ENCODE data around the gene CFDP1.

Gene CFDP1

DNA sequence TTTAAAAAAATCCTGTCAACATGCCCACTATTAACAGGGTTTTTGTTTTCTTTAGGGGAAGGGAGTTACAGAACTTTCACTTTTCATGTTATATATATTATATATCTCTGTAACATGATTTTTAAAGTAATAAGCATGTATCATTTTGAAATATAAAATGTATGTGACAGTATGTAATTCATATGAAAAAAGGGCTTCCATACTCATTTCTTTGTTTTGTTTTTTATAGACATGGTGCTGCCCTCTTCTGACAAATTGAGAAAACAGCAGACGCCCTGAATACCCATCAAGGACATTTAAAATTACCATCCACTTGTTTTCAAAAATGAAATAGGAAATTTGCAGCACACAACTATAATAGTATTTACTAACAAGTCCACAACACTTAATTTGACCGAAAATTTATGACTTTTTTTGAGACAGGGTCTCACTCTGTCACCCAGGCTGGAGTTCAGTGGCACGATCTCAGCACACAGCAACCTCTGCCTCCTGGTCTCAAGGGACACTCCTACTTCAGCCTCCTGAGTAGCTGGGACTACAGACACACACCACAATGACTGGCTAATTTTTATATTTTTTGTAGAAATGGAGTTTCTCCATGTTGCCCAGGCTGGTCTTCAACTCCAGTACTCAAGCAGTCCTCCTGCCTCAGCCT lies 30.4 kb downstream of the CFDP1 start:
- peak; percentile 86 for FAIRE-seq

- FAIRE-seq, result no peak
Measured at GRCh38 chr16:75402159-75402820, 31.0 kb downstream of the CFDP1 start.

- FAIRE-seq, result no peak
Measured at GRCh38 chr16:75401691-75402090, 31.6 kb downstream of the CFDP1 start.

DNA sequence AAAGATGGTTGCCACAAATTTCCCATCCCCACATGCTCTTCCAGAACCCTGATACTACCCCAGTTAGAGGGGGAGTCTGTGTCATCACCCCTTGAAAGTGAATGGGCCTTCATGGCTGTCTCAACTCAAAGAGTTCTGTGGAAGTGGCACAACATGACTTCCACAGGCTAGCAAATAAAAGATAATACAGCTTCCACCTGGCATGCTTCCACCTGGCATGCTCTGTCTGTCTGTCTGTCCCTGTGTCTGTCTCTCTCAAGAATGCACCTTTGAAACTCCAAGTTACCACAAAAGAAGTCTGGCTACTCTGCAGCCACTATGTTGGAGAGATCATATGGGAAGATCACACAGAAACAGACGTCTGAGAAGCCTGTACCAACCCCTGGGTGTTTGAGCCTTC lies 35.0 kb downstream of the CFDP1 start:
- no peak for FAIRE-seq

DNA sequence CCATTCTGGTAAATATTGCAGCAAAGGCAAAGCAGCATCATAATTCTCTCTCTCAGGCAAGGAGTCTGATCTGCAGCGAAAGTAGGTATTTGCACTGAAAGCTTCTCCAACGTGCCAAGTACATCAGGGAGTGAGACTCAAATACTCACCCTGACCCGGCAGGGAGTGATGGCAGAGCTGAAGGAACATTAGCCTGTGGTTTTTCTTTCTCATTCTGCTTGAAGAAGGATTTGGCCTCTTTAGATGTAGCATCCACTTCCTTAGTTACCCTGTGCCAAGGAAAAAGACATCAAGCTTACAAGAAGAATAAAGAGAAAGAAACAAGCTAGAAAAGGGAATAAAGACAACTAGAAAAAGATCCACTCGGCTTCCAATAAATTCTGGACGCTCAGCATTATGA lies 38.4 kb downstream of the CFDP1 start:
- no peak for FAIRE-seq

DNA sequence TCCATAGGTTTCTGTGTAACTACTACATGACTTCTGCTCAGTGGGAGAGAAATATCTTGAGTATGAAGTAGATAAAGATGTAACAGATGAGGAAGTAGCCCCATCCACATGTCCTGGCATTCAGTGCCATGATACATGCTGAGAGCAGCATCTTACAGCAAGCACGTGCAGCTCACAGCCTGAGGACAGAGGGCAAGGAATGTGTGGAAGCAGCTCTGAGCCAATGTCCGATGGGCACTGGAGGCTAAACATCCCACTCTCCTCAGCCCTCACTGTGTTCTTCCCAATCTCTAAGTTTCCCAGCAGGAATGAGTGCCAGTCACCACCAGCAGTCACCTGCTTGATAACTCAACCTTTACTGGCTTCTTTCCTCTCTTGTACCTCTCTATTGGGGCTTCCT lies 40.4 kb downstream of the CFDP1 start:
- FAIRE-seq, result no peak

DNA sequence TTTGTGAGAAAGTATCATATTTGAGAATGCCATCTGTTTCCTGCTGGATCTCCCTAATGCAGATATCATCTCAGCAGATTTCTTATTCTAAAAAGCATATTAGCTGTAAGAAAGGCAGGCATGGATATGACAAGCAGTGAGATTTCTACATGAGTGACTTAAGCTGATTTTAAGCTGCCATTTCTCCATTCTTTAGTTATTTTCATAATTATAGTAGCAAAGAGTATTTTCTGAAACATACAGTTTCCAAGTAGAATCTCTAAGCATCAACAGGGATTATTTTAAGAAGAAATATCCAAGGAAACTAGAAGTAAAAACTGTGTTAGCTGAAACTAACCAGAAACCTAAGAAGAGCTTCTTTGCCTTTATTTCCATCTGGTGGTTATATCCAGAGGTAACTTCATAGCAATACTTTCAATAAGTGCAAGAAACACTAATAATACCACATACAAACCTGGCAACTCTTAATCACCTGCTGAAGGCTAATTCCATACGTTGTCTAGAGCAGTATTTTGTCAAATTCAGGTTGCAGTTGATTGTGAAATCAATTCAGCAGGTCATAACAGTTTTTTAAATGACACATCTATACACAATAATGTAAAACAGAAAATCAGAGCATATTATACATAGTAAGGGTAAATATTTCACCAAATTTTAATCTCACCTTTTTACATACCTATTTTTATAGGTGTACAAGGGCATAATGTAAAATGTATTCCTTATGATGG lies 42.2 kb downstream of the CFDP1 start:
- FAIRE-seq, result no peak

DNA sequence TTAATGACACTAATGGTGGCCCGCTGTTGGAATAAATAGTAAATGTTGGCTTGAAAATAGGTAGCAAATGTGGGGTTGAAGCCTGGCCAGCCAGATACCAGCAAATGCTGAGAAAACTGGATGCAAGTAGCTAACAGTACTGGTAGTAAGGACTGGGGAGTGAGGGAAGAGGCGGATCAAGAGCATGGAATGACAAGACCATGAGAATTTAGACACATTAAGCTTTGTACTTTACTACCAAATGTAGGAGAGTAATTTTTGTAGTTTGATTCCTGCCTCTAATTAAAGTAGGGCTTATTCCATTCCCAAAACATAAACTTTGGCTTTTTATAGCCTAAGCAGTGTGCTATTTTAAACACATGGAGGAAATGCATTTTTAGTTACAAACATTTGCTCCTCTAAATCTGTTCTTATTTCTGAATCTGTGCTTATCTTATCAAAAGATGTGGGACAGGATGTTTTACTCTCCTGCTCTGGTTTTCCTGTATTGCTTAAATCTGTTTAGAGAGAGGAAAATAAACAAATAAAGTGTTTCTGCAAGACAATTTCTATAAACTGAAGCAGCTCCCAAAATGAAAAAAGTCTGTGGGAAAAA lies 44.1 kb downstream of the CFDP1 start:
- no peak for FAIRE-seq

- no peak for FAIRE-seq
Measured at GRCh38 chr16:75387951-75388350, 45.4 kb downstream of the CFDP1 start.

GRCh38 chr16:75385507-75386152 lies 47.7 kb downstream of the CFDP1 start:
- FAIRE-seq, result peak; percentile 94

DNA sequence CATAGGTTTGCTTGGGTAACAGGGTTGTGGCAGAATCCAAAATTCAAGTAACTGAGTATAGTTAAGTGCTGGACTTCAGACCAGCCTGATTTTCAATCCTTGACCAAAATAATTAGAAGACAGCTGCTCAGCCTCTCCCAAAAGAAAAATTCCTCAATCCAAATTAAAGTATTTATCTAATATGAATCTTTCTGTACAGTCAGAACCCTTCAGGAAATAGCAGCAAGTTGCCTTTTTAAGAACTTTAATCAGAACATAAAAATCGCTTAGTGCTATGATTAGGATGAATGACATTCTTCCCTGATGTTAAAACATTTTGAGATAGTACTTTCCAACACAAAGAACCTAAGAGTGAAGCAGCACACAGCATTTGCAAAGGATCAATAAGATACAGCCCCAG lies 50.2 kb downstream of the CFDP1 start:
- no peak for FAIRE-seq

GRCh38 chr16:75382611-75383010 lies 50.7 kb downstream of the CFDP1 start:
- FAIRE-seq, result no peak

DNA sequence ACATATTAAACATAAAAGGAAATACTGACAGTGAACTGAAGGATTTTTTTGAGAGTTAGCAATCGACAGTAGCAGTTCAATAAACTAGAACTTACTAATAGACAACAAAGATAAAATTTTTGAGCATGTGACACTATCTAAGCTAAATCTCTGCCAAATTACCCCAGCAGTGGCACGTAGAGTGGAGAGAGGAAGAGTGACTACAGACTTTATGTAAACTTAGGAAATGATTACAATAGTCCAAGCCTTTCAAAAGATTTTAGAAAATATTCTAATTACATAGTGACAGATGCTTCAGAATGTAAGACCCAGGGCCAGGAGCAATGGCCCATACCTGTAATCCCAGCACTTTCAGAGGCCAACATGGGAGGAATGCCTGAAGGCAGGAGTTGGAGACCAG lies 52.4 kb downstream of the CFDP1 start:
- no peak for FAIRE-seq

- no peak for FAIRE-seq
Measured at GRCh38 chr16:75379911-75380847, 53.1 kb downstream of the CFDP1 start.

DNA sequence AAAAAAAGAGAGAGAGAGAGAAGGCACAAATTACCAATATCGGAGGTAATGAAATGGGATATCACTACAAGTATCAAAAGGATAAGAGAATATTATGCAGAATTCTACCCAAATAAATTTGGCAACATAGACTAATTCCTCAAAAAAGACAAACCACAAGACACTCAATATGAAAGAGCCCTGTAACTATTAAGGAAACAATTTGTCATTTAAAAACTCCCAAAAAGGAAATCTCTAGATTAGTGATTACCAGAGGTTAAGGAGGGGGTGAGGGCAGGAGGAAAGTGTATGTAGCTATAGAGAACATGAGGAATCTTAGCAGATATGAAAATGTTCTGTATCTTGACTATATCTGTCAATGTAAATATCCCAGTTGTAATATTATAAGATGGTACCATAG lies 54.0 kb downstream of the CFDP1 start:
- FAIRE-seq, result no peak

DNA sequence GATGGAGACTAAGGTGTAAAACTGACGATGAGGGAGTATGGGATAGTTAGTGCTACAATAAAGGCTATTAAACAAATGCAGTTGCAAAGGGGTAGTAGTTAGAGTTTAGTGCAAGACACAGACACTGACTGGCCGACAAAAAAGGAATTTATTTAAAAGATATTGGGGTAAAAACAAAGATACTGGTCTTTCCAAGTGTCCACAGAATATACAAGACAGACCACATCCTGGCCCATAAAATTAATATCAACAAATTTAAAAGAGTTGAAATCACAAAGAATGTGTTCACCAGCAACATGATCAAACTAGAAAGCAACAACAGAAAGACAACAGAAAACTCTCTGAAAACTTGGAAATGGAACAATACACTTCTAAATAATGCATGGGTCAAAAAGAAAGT lies 54.7 kb downstream of the CFDP1 start:
- FAIRE-seq, result no peak

DNA sequence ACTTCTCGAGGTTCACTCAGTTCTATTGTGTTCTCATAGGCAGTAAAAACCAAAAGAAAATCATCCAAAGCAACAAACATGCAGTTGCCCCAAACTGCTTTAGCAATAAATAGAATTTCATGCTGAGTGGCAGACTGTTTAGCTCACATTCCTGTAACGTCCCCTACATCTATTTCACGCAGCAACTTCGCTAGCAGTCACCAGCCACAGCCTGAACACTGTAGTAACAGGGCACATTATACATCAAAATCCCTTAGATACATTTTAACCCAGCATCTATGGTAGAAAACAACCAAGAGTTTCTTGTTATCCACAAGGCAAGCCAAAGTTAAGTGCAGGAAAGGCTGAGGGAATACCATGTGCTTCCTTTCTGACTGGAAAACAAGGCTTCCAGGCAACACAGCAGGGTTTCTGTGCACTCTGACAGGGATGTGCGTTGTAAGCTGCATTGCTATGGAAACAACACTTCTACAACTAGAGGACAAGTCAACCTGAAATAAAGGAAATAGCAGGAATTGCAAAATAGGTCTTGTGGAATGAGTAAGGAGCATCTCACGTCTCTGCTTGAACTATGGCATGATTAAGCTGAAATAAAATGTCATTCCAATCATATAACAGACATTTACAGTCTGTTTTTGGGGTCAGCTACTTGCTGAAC lies 55.4 kb downstream of the CFDP1 start:
- FAIRE-seq, result no peak

DNA sequence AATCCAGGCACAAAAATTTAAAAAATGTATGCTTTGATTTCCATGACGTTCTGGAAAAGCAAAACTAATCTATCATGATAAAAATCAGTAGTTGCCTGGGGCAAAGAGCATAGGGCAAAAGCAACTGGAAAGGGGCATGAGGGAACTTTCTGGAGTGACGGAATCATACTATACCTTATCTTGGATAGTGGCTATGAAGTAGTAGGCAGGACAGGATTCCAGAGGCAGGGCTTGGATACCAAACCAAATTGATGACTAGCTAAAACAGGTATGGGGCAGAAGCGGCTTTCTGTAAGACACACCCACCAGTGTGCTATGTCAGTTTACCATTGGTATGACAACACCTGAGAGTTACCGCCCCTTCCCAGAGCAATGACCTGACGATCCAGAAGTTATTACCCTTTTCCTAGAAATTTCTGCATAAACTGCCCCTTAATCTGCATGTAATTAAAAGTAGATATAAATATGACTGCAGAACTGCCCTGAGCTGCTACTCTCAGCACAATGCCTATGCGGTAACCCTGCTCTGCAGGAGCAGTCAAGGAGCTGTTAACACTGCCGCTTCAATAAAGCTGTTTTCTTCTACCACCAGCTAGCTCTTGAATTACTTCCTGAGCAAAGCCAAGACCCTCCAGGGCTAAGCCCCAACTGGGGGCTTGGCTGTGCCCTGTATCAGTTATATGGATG lies 56.7 kb downstream of the CFDP1 start:
- FAIRE-seq, result no peak

DNA sequence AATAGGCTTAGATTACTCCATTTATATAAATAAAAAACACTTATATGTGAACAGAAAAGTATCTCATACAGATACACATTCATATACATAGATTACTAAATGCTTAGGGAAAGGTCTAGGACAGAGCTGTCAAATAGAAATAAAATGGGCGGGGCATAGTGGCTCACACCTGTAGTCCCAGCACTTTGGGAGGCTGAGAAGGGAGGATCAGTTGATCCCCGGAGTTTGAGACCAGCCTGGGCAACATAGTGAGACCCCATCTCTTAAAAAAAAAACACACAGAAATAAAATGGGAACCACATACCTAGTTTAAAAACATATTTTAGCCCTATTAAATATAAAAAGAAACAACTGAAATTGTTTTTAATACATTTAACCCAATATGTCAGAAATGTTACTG lies 58.9 kb downstream of the CFDP1 start:
- no peak for FAIRE-seq

- no peak for FAIRE-seq
Measured at GRCh38 chr16:75372236-75372856, 61.0 kb downstream of the CFDP1 start.

GRCh38 chr16:75371171-75371570 lies 62.1 kb downstream of the CFDP1 start:
- no peak for FAIRE-seq

All from TTC549 (cell line).